HepG2 (cell line): ENCODE results near the gene BTBD19. TPM values are rescaled to one million over a fixed set of nuclear protein-coding genes. Genes with fewer than 3 reads are reported as not detected.

ENCODE experiments used
- ADNP ChIP-seq: sonication (generic); formaldehyde crosslinking; IDR thresholded peaks from 2 replicates; pipeline ENCODE4 v1.4.0; 2020; ENCODE audit warnings: missing genetic modification reagents
- CEBPZ ChIP-seq: IDR thresholded peaks from 2 replicates; pipeline ENCODE4 v1.6.1; 2012; ENCODE audit warnings: low read length, improper control_type of control experiment
- FOXP4 ChIP-seq: sonication (generic); formaldehyde crosslinking; IDR thresholded peaks from 2 replicates; pipeline ENCODE4 v1.4.0; 2020; ENCODE audit warnings: missing genetic modification reagents
- KDM1A ChIP-seq: IDR thresholded peaks from 2 replicates; pipeline ENCODE4 v1.6.1; 2016; ENCODE audit warnings: missing compliant biosample characterization
- NRL ChIP-seq: sonication (generic); formaldehyde crosslinking; IDR thresholded peaks from 2 replicates; pipeline ENCODE4 v1.5.0; 2020; ENCODE audit warnings: missing genetic modification reagents, mild to moderate bottlenecking, moderate library complexity, borderline replicate concordance
- SALL2 ChIP-seq: sonication (generic); formaldehyde crosslinking; IDR thresholded peaks from 2 replicates; pipeline ENCODE4 v1.8.1; 2023; ENCODE audit warnings: mild to moderate bottlenecking, missing genetic modification reagents, inconsistent platforms
- SOX5 ChIP-seq: IDR thresholded peaks from 2 replicates; pipeline ENCODE4 v1.6.1; 2016; ENCODE audit warnings: borderline replicate concordance
- ZBTB40 ChIP-seq, 2 experiments: fragments of 450-650 bp in 1 of 2; sonication (generic) in 1 of 2; formaldehyde crosslinking in 1 of 2; IDR thresholded peaks; 2 replicates each; pipeline versions ENCODE4 v1.6.1 to v1.8.0; 2016 to 2022; ENCODE audit warnings: antibody characterized with exemption in 1 of 2, mild to moderate bottlenecking in 1 of 2, missing genetic modification reagents in 1 of 2
- ZNF180 ChIP-seq: sonication (generic); formaldehyde crosslinking; IDR thresholded peaks from 2 replicates; pipeline ENCODE4 v1.4.0; 2020; ENCODE audit warnings: low read depth, missing genetic modification reagents, borderline replicate concordance
- ZNF225 ChIP-seq: sonication (generic); formaldehyde crosslinking; IDR thresholded peaks from 2 replicates; pipeline ENCODE4 v1.4.0; 2020; ENCODE audit warnings: mild to moderate bottlenecking, missing genetic modification reagents
- ZSCAN12 ChIP-seq: sonication (generic); formaldehyde crosslinking; IDR thresholded peaks from 2 replicates; pipeline ENCODE4 v1.9.0; 2021; ENCODE audit warnings: mild to moderate bottlenecking, missing genetic modification reagents
- polyA plus RNA-seq, 8 experiments: library from polyadenylated mRNA; depleted of rRNA in 3 of 8; stranded (reverse) in 7 of 8; unstranded in 1 of 8; fragments of >200 nt; fragmentation: Illumina TruSeq in 4 of 8; extraction: Trizol in 4 of 8; gene quantifications; 2 replicates each; pipeline versions ENCODE4 v1.2.1 to v1.2.3, GENCODE V29; 2011 to 2016; ENCODE audit warnings: low read depth in 4 of 8, missing spikeins in 1 of 8, mixed read lengths in 1 of 8; ENCODE audit not compliant: insufficient read depth in 1 of 8
- total RNA-seq, 5 experiments: library from RNA; depleted of rRNA; stranded (reverse); fragments of >200 nt; fragmentation: Illumina TruSeq; extraction: Trizol; gene quantifications; 2 replicates each; pipeline ENCODE4 v1.2.3, GENCODE V29; 2016; ENCODE audit warnings: low read depth in 1 of 5

The BTBD19 gene
- total and polyA plus RNA-seq, 2 of the 13 experiments (the other 11 are each of a cell fraction or from before 2014, with no cell fraction given) = 2.7 to 6.7 TPM

GRCh38 chr1:44807364-44808062, 810 bp upstream of the BTBD19 start (continued):
- TF ChIP-seq CEBPZ (no peak), ZNF180 (CRISPR knock-in tag) (no peak), ADNP (CRISPR knock-in tag) (no peak), SALL2 (CRISPR knock-in tag) (peak; percentile 48; the same call in 1 of the 2 replicates), KDM1A (no peak), ZSCAN12 (CRISPR knock-in tag) (peak; percentile 67), NRL (CRISPR knock-in tag) (peak; percentile 75; the same call in 1 of the 2 replicates), ZBTB40 (IDR thresholded peaks at IDR 0.05) (no peak), ZBTB40 (CRISPR knock-in tag; IDR thresholded peaks at IDR 0.05) (peak; percentile 50; the same call in 1 of the 2 replicates), FOXP4 (CRISPR knock-in tag) (peak; percentile 67; the same call in 1 of the 2 replicates), ZNF225 (CRISPR knock-in tag) (peak; percentile 74; the same call in 1 of the 2 replicates), SOX5 (CRISPR knock-in tag) (peak; percentile 82)
